Measurements from ENCODE around the gene LPCAT2.

GRCh38 chr16:55496509-55497145, 12.2 kb upstream of the LPCAT2 start:
- no peak for TF ChIP-seq CTCF (IDR thresholded peaks at IDR 0.05)
- TF ChIP-seq REST (IDR thresholded peaks at IDR 0.05; ENCODE audit: insufficient read depth in 1 of 2, low read depth in 2 of 2, low read length in 1 of 2), result no peak
- no peak for TF ChIP-seq POLR2AphosphoS5 (IDR thresholded peaks at IDR 0.05; ENCODE audit: low read depth, low read length)
- TF ChIP-seq SIN3A (IDR thresholded peaks at IDR 0.05; ENCODE audit: borderline replicate concordance, insufficient read depth, low read depth, low read length), result no peak

Measured in Panc1 (cell line).